ENCODE measurements around the gene PXMP2. TPM values are rescaled to one million over a fixed set of nuclear protein-coding genes. Genes with fewer than 3 reads are reported as not detected.
A peak's percentile ranks its signal among the peaks of the same experiment; 100 is the strongest.

PXMP2 gene
- total RNA-seq, 1 donor from 2014 or later = 21.2 TPM

- no peak overlapping the region for H3K27ac ChIP-seq
- DNase-seq (no peak), ATAC-seq (no peak)
- H3K4me1 ChIP-seq = no peaks in the 10 kb centered on the region
- no peaks in the 10 kb centered on the region for H3K9me3 ChIP-seq
- peaks cover 83% of the 10 kb centered on the region for H3K36me3 ChIP-seq
- intact Hi-C loops (cut with DNase I) = no loop called here
- no peaks in the 10 kb centered on the region for H3K27me3 ChIP-seq
- no peak overlapping the region for H3K4me3 ChIP-seq
- TF ChIP-seq CTCF (IDR thresholded peaks at IDR 0.05) = no peak
Observed at GRCh38 chr12:132729541-132730320, 42.3 kb downstream of the PXMP2 start.

GRCh38 chr12:132730353-132730752 is 43.0 kb downstream of the PXMP2 start:
- Histone ChIP-seq H3K4me3 (no peak overlapping the region), H3K27me3 (no peaks in the 10 kb centered on the region), H3K36me3 (peaks cover 83% of the 10 kb centered on the region), H3K9me3 (no peaks in the 10 kb centered on the region), H3K4me1 (no peaks in the 10 kb centered on the region), H3K27ac (no peak overlapping the region)
- intact Hi-C loops (cut with DNase I) = no loop called here
- no peak for DNase-seq
- no peak for ATAC-seq
- no peak for TF ChIP-seq CTCF (IDR thresholded peaks at IDR 0.05)

GRCh38 chr12:132731574-132731973 is 44.2 kb downstream of the PXMP2 start:
- no peaks in the 10 kb centered on the region for H3K27me3 ChIP-seq
- DNase-seq = no peak
- no peak overlapping the region for H3K4me3 ChIP-seq
- no peak overlapping the region for H3K27ac ChIP-seq
- TF ChIP-seq CTCF (IDR thresholded peaks at IDR 0.05) = no peak
- H3K4me1 ChIP-seq = no peaks in the 10 kb centered on the region
- no peak for ATAC-seq
- H3K36me3 ChIP-seq = peaks cover 83% of the 10 kb centered on the region
- intact Hi-C loops (cut with DNase I) = no loop called here
- H3K9me3 ChIP-seq = no peaks in the 10 kb centered on the region

- no peak for ATAC-seq
- peaks cover 85% of the 10 kb centered on the region for H3K36me3 ChIP-seq
Observed at GRCh38 chr12:132734206-132734605, 46.8 kb downstream of the PXMP2 start.

GRCh38 chr12:132735496-132735895 is 48.1 kb downstream of the PXMP2 start:
- no peak for TF ChIP-seq CTCF (IDR thresholded peaks at IDR 0.05)
- Histone ChIP-seq H3K36me3 (peaks cover 88% of the 10 kb centered on the region), H3K27me3 (no peaks in the 10 kb centered on the region), H3K4me1 (no peaks in the 10 kb centered on the region), H3K9me3 (no peaks in the 10 kb centered on the region), H3K4me3 (no peak overlapping the region), H3K27ac (no peak overlapping the region)
- DNase-seq = no peak
- intact Hi-C loops (cut with DNase I) = no loop called here
- ATAC-seq = peak; percentile 23

More at GRCh38 chr12:132734206-132734605, 46.8 kb downstream of the PXMP2 start:
- intact Hi-C loops (cut with DNase I) = no loop called here
- no peak overlapping the region for H3K27ac ChIP-seq
- H3K4me1 ChIP-seq = no peaks in the 10 kb centered on the region
- no peaks in the 10 kb centered on the region for H3K9me3 ChIP-seq
- TF ChIP-seq CTCF (IDR thresholded peaks at IDR 0.05) = no peak
- no peak for DNase-seq
- no peaks in the 10 kb centered on the region for H3K27me3 ChIP-seq
- no peak overlapping the region for H3K4me3 ChIP-seq

All from upper lobe of right lung (tissue), 1 donor.